ENCODE measurements around the gene PSMC5.
"Not testable (repeated sequence)": the region's sequence is repeated elsewhere in the genome, so short reads cannot be mapped to it uniquely, and the experiment has no call there.

Gene PSMC5

GRCh38 chr17:63786971-63787711, 40.1 kb upstream of the PSMC5 start:
- no peak for DNase-seq (ENCODE audit: low read depth)
- TF ChIP-seq CTCF (IDR thresholded peaks at IDR 0.05; ENCODE audit: control insufficient read depth, insufficient read depth, low read depth, low read length, missing control alignments) = no peak
- H3K4me3 ChIP-seq (ENCODE audit: control insufficient read depth, low read depth, low read length) = no peak overlapping the region

DNA sequence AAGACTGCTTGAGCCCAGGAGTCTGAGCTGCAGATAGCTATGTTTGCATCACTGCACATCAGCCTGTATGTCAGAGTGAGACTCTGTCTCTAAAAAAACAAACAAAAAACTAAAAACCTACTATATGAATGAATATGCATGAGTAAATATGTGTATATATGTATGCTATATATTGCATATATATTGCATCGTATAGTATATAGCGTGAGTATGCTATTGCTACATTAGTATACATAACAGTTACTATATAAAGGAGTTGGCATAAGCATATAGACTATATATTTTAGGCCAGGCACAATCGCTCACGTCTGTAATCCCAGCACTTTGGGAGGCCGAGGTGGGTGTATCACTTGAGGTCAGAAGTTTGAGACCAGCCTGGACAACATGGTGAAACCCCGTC, 37.2 kb upstream of the PSMC5 start:
- no peak for TF ChIP-seq CTCF (IDR thresholded peaks at IDR 0.05; ENCODE audit: control insufficient read depth, insufficient read depth, low read depth, low read length, missing control alignments)
- DNase-seq (ENCODE audit: low read depth) = no peak
- no peak overlapping the region for H3K4me3 ChIP-seq (ENCODE audit: control insufficient read depth, low read depth, low read length)

DNA sequence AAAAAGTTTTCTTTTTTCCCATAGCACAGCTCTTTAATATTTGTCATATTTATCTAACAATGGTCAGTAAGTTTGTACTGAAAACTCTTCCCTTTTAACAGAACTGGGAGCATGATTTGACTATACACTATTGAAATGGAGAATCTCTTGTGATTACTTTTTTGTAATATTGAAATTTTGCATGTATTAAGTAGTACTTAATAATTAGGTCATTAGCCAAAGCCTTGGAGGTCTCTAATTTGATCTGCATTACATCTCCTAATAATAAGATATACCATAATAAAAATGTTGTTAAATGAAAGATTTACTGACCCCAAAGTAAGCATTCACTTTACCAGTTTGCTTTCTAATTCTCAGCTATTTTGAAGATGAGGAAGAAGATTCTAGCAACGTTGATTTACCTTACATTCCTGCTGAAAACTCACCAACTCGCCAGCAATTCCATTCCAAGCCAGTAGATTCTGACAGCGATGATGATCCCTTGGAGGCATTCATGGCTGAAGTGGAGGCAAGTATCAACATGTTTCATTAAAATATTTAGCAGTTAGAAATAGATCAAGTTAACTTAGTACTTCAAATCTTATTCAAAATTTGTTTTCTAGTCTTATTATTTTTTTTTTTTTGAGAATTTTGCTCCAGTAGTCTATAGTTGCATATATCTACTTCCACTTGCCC, 35.0 kb upstream of the PSMC5 start:
- no peak for DNase-seq (ENCODE audit: low read depth)

DNA sequence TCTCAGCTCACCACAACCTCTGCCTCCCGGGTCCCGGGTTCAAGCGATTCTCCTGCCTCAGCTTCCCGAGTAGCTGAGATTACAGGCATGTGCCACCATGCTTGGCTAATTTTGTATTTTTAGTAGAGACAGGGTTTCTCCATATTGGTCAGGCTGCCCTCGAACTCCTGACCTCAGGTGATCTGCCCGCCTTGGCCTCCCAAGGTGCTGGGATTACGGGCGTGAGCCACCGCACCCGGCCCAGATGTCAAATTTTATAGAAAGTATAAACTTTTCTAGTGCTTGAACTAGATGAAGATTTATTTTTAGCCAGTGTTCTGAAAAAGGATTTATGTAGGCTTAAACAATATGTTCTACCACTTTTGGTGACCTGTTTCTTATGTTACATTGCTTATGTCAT, 30.9 kb upstream of the PSMC5 start:
- not testable (repeated sequence) for DNase-seq (ENCODE audit: low read depth); H3K4me3 ChIP-seq (ENCODE audit: control insufficient read depth, low read depth, low read length)

More for the DNA sequence above, 35.0 kb upstream of the PSMC5 start:
- H3K4me3 ChIP-seq (ENCODE audit: control insufficient read depth, low read depth, low read length) = no peak overlapping the region
- no peak for TF ChIP-seq CTCF (IDR thresholded peaks at IDR 0.05; ENCODE audit: control insufficient read depth, insufficient read depth, low read depth, low read length, missing control alignments)

DNA sequence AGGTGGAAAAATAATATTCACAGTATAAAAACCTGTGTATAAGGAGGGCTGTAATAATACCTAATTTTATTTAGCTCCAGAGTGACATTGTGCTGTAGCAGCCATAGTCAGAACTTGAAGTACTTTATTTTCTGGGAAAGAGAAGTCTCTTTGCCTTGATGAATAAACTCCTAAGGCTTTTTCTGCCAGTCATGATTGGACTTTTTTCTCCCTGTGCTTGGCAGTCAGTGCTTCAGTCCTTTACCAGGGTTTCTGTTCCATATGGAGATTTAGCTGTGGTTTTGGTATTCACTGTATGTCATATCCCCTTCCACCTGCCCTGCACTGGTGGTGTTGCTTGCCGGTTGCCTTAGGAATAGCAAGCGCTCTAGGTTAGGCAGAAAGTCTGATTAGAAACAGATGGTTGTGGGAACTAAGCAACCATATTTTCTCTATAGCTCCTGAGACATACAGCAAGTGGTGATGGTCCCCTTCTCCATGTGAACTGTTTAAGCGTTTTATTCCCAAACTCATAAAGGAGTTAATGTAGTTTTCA, 28.6 kb upstream of the PSMC5 start:
- TF ChIP-seq CTCF (IDR thresholded peaks at IDR 0.05; ENCODE audit: control insufficient read depth, insufficient read depth, low read depth, low read length, missing control alignments) = no peak
- DNase-seq (ENCODE audit: low read depth) = no peak
- no peak overlapping the region for H3K4me3 ChIP-seq (ENCODE audit: control insufficient read depth, low read depth, low read length)

DNA sequence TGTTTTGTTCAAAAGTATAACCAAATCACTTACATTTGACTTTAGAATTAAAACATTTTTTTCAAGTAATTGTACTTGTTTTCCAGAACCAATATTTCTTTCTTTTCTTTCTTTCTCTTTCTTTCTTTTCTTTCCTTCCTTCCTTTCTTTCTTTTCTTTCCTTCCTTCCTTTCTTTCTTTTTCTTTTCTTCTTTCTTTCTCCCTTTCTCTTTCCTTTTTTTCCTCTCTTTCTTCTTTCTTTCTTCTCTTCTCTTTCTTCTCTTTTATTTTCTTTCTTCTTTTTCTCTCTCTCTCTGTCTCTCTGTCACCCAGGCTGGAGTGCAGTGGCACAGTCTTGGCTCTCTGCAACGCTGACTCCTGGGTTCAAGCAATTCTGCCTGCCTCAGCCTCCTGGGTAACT, 26.4 kb upstream of the PSMC5 start:
- no peak for DNase-seq (ENCODE audit: low read depth)
- TF ChIP-seq CTCF (IDR thresholded peaks at IDR 0.05; ENCODE audit: control insufficient read depth, insufficient read depth, low read depth, low read length, missing control alignments) = no peak

GRCh38 chr17:63804328-63804727, 22.9 kb upstream of the PSMC5 start:
- TF ChIP-seq CTCF (IDR thresholded peaks at IDR 0.05; ENCODE audit: control insufficient read depth, insufficient read depth, low read depth, low read length, missing control alignments) = no peak
- DNase-seq (ENCODE audit: low read depth) = no peak
- no peak overlapping the region for H3K4me3 ChIP-seq (ENCODE audit: control insufficient read depth, low read depth, low read length)

More for the DNA sequence above, 26.4 kb upstream of the PSMC5 start:
- H3K4me3 ChIP-seq (ENCODE audit: control insufficient read depth, low read depth, low read length) = no peak overlapping the region
